H1 (cell line): ENCODE measurements around the gene SRPX. TPM values are rescaled to one million over a fixed set of nuclear protein-coding genes. Genes with fewer than 3 reads are reported as not detected.

ENCODE experiments used
- BRCA1 ChIP-seq: IDR thresholded peaks from 2 replicates; pipeline ENCODE4 v1.6.1; 2012; ENCODE audit warnings: low read depth, low read length, improper control_type of control experiment
- KDM5A ChIP-seq: fragments of 200-600 bp; IDR thresholded peaks from 2 replicates; pipeline ENCODE4 v1.7.1; 2012; ENCODE audit warnings: mild to moderate bottlenecking, low read length, inconsistent platforms, mixed read lengths
- polyA plus RNA-seq, 7 experiments: library from polyadenylated mRNA; depleted of rRNA in 3 of 7; stranded (reverse) in 5 of 7; unstranded in 2 of 7; fragments of >200 nt in 5 of 7; fragments of 200-250 nt in 2 of 7; gene quantifications; 1 replicate in 5 of 7; 2 replicates in 1 of 7; 4 replicates in 1 of 7; pipeline versions ENCODE4 v1.2.1 to v1.2.3, GENCODE V29; 2011 to 2013; ENCODE audit warnings: missing spikeins in 2 of 7, mixed read lengths in 2 of 7
- total RNA-seq: library from RNA; stranded (reverse); fragmentation: NEBNext Ultra II Directional; extraction: Animal tissue kit (Norgen Biotek cat#: 25700); gene quantifications from 2 replicates; pipeline ENCODE4 v1.2.1, GENCODE V29; 2021

The SRPX gene
- total and polyA plus RNA-seq, 2 of the 8 experiments (the other 6 are each of a cell fraction or from before 2014, with no cell fraction given): 7.6 to 10.4 TPM

GRCh38 chrX:38102875-38103274, 117.8 kb downstream of the SRPX start (continued):
- TF ChIP-seq BRCA1 (no peak), KDM5A (no peak)
